Measurements from ENCODE around the gene RNASE12.
"Not testable (repeated sequence)": the region's sequence is repeated elsewhere in the genome, so short reads cannot be mapped to it uniquely, and the experiment has no call there.

The RNASE12 gene, protein sequence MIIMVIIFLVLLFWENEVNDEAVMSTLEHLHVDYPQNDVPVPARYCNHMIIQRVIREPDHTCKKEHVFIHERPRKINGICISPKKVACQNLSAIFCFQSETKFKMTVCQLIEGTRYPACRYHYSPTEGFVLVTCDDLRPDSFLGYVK

DNA sequence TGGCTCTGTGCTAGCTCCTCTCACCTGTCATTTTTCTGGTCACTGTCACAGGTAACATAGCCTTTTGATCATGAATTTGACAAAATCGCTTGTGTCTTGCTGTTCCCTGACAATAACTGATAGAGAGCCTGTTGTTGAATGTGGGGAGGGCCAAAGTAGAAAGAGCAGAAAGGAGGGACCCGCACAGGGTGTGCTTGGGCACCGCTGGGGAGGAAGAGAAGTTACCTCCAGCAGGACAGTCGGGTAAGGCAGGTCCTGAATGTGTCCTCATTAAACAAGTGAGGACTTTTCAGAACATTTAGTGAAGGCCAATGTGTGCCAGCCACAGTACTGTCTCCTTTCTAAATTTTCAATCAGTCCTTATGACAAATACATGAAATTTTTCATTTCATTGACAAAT, at the start of gene RNASE12:
RNASE12 (minus strand) TSS at position 142 of the 400 bp plus-strand sequence. CDS start 653 bp downstream, outside the sequence.
- no peak for DNase-seq (ENCODE audit: low read depth)

DNA sequence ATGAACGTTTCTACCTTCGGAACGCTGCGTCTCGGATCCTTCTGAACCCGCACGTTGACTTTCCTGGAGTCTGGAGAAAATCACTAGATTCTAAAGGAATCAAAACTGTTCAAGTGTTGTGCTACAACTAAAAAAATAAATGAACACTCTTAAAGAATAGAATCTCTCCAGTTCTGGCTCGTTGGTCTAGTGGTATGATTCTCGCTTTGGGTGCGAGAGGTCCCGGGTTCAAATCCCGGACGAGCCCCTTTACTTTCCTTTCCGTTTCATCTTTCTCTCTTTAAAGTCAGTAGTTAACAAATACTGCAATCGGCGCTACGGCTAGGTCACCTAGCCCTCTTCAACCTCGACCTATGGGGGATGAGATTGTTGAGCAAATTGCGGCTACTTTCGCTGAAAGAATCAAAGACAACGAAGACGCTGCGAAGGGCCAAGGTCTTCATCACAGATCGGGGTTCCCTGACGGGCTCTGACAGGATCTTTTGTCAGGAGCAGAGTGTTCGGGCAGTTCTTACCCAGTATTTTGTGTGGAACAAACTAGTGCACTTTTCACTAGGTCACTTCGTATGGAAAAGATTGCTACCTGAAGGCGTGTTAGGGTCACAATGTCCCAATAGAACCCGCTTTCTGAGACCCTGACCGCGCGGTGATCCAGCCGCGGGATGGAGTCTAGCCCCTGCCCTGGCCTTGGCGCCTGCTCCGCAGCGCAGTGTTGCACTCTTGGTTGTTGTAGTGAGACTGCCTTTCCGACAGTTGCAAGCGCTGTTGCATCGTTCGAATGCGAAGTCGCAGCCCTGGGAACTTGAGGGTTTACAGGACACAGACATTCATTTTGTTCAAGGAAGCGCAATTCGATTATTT, 41.9 kb upstream of the RNASE12 start:
- DNase-seq (ENCODE audit: low read depth), result no peak

DNA sequence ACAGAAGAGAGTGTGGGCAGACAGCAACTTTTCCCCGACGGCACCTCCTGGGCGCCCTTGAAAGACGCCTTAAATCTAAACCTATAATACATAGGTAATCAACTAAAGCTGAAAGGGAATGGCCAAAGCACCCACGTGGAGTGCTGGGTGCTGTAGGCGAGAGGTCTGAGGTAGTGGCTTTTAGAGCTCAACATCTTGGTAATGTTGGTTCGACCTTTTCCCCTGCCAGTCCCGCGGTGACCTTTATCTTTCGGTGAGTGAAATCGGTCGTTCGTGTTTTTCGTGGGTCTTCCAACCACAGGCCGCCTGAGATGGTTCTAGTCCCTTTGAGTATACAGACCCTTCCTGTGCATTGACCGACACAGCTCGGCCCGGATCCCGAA, 41.3 kb upstream of the RNASE12 start:
- no peak for DNase-seq (ENCODE audit: low read depth)

DNA sequence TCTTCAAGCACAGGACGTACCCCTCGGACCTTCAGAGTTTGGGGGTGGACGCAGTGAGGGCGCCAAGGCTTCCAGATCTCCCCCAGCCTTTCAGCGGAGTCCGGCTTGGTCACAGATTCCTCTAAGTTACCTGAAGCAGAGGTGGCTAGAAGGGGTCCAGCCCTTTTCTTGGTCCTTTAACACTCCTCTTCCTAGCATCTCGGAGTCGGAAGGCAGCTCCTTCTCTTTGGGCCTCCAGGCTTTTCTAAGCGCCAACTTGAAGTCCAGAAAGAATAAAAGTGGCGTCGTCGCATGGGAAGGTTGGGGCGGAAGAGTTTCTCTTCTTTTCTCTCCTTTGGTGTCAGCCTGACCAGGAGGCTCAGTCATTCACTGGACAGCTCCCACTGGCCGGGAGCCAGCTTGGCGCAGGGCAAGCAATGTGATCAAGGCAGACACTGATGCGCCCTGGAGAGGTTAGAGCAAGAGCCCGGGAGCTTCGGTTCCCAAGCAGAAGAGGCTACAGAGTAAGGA, 40.8 kb upstream of the RNASE12 start:
- no peak for DNase-seq (ENCODE audit: low read depth)

DNA sequence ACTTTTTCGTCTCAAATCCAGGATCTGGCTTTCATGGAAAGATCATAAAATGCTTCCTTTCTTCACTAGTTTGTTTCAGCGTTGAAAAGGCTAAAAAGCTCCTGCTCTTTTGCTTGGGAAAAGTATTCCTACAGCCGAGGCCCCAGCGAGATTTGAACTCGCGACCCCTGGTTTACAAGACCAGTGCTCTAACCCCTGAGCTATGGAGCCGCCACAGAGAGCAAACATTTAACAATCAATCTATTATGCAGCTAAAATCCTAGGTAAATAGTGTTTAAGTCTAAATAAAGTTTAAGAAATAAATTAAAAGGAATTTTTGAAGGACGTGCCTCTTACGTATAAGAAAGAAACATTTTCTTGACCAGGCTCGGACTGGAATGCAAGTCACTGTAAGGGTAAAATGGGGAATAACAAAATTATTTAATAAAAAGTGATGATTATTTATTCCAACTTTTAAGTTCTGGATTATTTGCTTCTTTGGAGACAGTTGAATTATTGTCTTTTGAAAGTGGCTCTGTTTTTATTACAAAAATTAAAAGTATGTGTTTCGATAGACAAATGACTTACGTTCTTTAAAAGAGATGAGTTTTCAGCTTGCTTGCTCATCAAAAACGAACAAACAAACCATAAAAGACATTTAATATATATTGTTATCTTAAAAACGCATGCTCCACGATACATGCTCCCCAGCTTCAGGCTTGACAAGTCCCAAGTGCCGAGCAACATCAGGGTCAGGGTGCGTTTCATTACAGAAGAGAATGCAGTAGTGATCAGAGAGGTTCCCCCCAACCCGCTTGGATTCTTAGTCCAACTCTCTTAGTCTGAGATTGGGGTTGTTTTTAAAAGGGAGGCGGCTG, 40.1 kb upstream of the RNASE12 start:
- no peak for DNase-seq (ENCODE audit: low read depth)

DNA sequence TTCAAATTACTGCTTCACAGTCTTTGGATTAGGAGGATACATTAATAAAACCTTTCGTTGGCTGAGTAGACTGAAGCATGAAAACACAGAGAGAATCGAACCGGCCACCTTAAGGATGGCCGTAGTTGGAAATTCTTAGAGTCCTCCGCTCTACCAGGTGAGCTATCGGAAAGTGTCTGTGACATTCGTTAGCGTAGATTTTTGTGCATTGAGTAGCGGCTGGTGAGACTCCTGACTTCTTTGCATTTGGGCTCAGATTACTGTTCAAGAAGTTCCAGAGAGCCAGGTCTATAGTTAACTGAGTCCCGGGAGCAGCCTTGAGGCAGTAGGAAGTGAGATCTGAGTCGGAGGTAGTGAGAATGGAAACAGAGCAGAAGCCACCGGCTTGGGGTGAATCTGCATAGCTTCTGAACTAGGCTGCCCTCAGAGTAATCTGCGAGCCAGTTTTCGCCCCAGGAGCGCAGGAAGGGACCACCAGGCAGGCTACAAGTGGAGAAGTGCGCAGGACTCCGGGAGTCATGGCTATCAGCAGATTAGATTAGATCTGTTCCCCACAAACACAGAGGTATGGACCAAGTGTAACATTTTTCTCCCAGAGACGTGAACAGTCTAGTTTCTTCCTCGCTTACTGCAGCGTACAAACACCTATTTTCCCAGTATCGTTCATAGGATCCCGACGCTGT, 39.3 kb upstream of the RNASE12 start:
- no peak for DNase-seq (ENCODE audit: low read depth)

DNA sequence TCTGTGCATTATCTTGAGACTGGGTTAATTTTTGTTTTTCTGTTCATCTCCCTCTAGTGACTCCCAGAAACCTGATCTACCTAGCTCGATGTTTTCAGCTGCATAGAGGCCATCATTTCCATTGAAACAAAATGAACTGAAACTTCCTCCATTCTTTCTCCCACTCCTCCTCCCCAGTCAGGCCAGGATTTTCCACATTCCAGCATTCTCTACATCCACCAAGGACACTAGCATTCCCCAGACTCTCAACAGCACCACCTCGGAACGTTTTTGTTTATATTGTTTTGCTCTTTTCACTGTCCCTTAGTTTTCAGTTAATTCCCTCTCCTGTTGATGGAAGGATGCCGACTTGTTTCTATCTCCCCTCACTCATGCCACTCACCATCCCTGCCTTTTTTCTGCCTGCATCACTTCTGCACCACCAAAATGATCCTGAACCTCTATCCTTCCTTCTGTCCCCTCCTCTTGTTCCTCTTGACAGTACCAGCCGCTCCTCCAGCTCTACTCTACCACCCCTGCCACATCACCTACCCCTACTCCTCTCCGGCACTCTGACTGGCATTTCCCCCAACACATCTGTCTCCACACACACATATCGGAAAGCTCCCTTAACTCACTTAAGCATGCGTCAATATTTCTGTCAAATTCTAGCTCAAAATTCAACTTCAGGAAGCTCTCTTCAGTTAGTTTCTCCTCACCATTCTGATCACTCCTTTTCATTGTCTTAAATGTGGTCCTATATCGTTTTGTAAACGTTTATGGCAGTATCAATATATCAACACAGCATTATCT, 37.1 kb upstream of the RNASE12 start:
- DNase-seq (ENCODE audit: low read depth), result no peak

DNA sequence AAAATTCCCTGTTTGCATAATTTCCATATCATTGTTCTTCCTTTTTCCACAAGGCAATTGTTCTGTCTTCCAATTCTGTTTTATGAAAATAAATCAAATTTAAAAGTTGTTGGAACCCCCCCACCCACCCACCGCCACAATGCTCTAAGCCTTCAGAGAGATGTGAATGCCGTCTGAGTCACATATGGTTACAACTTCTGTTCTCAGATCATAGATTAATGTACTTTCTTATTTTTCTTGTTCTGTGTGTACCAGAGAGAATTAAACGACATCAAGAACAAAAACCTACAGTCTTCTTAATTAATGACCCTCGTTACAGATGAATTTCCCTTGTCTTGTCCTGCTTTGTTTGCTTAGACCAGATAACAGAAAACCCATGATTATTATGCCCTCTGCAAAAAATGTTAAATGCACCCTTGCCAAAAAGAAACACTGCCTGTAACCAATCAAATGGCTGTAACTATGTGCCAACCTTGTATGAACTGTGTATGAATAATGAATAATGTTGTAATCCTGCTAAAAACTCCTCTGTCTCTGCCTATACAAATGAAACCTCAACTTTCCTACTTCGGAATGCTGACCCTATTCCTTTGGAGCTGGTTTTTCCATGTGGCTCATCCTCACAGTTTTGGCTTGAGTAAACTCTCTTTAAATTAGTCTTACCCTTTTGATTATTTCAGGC, 36.3 kb upstream of the RNASE12 start:
- no peak for DNase-seq (ENCODE audit: low read depth)

DNA sequence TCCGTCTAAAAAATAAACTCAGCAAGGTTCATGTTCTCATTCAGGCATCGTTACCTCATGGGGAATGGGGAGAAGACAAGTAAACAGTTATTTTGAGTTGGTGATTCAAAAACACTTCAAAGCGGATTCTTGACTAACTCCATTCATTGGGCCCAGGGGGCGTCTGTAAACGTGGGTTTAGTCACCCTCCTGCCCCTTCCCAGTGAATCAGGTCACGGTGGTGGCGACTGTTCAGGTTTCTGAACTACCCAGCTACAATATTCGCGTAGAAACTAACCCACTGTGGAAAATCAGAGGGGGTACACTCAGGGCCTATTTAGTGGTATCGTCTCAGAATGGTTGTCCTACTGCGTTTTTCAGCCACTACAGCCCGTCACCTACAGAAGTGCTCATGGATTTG, 35.1 kb upstream of the RNASE12 start:
- no peak for DNase-seq (ENCODE audit: low read depth)

DNA sequence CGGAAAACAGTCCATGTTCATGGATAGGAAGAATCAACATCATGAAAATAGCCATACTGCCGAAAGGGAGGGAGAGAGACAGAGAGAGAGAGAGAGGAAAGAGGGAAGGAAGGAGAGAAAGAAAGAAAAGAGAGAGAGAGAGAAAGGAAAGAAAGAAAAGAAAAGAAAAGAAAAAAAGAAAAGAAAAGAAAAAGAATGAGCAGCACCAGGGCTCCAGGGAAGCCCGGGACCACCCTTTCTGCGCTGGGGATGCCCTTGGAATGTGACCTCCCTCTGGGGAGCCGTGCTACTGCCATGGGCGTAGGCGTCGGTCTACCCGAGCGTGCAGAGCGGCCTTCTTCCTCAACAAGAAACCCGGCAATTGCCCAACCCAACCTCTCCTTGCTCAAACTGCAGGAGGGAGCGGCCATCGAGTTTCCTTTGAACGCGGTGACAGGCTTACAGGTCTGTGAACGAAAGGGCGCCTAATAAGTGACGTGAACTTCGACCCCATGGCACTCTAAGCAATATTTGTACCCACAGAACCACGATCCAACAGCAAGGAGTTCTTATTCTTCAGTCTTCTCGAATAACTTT, 33.4 kb upstream of the RNASE12 start:
- DNase-seq (ENCODE audit: low read depth), result no peak

DNA sequence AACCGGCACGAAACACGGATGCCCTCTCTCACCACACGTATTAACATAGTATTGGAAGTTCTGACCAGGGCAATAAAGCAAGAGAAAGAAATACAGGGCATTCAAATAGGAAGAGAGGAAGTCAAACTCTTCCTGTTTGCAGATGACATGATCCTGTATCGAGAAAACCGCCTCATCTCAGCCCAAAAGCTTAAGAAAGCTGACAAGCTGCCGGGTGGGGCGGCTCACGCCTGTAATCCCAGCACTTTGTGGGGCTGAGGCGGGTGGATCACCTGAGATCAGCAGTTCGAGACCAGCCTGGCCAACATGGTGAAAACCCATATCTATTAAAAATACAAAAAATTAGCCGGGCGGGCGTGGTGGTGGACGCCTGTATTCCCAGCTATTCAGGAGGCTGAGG, 32.6 kb upstream of the RNASE12 start:
- DNase-seq (ENCODE audit: low read depth), result no peak

DNA sequence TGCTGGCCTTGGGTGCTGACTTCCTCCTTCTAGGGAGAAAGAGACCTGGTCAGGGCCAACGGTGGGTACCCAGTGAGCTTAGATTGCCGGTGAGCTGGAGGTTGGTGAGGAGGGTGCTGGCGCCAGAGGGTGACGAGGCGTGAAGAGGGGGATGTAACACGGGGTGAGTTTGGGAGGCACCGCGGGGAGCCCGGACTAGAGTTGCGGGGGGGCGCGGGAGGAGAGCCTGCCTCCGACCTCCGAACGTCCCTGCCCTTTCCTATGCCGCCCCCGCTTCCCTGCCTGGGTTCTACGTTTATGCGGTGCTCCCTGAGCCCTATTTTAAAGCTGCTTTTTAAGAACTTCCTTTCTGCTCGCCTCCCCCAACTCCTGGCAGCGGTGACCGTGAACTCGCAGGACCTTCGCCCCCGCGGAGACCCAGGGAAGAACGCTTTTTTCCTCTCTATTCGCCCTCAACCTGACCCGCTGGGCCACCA, 31.7 kb upstream of the RNASE12 start:
- no peak for DNase-seq (ENCODE audit: low read depth)

DNA sequence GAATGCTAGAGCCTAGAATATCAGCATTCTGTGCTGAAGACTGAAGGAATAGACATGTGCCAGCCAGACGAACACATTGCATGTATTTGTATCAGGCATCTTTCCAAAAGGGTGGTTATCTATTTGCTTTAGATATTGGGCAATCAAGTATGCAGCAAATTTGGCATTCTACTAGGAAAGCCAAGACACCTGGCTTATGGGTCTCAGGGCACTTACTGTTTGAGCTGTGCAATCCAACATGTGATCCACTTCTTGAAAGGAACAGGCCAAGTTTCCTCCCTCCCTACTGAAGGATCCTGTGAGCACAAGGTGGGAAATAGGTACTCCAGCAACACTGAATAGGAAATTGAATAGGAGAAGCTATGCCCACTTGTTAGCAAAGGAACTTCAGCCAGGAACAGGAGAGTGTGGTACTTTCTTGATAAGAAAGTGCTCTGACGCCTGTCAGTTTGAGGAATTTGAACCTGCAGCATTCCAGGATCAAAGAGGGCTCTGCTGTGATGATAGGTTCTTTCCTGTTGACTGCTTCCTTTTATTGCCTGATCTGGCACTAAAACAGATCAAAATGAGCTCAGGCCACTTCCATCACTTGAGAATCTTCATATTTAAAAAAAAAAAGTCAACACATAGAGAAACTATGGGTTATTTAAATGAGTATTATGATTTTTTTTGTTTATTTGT, 29.8 kb upstream of the RNASE12 start:
- DNase-seq (ENCODE audit: low read depth), result no peak

DNA sequence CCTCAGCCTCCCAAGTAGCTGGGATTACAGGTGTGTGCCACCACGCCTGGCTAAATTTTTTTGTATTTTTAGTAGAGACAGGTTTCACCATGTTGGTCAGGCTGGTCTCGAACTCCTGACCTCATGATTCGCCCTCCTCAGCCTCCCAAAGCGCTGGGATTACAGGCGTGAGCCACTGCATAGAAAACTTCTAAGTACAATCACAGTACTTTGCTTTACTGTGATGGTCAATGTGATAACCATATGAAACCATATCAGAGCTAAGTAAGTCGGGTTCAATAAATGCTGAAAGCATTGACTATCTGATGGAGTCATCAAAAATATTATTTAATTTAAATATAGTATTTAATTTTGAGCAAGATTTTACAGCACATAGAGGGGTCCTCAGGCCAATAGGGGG, 28.5 kb upstream of the RNASE12 start:
- DNase-seq (ENCODE audit: low read depth), result not testable (repeated sequence)

DNA sequence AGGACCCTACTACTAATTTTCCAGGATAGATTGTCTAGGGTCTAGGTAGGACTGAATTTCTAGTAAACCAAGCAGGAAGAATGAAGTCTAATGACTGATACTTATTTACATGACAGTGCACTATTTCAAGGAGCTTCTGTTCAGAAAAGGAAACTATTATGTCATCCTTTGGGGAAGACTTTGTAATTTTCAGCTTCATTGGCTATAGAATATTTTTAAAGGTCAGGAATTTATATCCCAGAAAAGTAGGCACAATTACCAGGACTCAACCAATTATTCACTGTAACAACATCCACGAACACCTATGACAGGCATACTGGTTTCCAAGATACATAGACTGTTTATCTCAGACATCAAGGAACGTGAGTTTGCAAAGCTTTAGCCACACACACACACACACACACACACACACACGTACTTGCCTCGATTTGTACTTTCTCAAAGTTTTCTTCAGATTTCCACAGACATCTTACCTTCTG, 27.1 kb upstream of the RNASE12 start:
- DNase-seq (ENCODE audit: low read depth), result no peak

DNA sequence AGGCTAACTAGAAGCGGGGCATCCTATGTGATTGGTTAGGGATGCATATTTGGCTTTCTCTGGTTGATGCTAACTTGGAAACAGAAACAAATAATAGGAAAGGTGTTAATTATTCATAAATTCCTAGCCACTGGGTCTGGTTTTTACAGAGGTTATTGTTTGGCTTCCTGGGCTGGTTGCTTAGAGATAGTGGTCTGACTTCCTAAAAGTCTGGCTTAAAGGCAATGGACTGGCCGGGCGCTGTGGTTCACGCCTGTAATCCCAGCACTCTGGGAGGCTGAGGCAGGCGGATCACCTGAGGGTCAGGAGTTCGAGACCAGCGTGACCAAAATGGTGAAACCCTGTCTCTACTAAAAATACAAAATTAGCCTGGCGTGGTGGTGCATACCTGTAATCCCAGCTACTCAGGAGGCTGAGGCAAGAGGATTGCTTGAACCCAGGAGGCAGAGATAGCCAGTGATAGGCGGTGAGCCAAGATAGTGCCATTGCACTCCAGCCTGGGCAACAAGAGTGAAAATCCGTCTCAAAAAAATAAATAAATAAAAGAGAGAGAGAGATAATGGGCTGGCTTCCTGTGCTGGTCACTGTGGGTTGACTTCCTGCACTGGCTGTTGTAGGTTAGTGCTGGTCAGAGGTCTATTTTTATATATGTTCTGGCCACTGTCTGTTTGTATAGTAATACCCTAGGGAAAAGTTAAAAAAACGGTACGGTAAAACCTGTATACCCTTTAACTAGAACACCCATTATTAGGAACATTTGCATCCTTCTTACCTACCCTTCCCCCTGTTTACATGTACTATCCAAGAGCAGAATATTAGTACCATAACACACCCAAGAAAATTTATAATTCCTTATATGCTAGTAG, 26.2 kb upstream of the RNASE12 start:
- DNase-seq (ENCODE audit: low read depth), result no peak

DNA sequence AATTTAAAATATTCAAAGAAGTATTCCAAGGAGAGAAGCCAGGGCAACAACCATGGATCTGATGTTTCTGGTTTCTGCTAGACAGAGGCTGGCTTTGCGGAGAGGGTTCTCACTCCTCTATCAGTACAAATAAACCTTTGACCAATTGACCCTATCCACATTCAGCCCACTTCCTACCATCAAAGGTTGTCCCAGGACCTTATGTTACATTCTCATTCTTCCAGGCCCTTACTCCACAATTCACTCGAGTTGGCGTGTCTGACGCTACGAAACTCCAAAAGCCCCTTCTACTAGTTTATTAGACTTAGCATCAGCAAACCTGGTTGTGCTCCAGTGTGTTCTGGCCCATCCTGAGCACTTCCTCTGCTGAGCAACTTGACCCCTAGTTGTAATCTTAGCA, 24.8 kb upstream of the RNASE12 start:
- no peak for DNase-seq (ENCODE audit: low read depth)
